Measurements from ENCODE around the gene HSPA4. TPM values are rescaled to one million over a fixed set of nuclear protein-coding genes. Genes with fewer than 3 reads are reported as not detected.
"Not testable (repeated sequence)": the region's sequence is repeated elsewhere in the genome, so short reads cannot be mapped to it uniquely, and the experiment has no call there.

Gene HSPA4
- polyA plus RNA-seq, 1 donor = 78.0 TPM

DNA sequence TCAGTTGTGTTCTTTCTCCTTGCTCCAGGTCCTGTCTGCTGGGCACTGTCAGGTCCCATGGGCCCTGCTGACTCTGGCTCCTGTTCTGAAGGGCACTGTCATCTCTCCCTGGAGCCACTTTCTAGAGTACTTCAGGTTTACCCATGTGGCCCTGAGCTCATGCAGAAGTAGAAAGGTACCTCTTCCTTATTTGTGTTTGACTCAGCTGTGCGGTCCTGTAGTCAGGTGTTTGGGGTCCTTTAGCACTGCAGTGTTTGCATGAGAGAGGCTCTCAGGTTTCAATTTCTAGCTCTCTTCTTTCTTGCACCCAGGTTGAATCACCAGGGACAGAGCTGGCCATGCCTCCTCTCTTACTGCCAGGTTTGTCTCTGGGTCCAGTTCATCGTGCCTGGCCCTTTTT, 71.5 kb downstream of the HSPA4 start:
- DNase-seq (ENCODE audit: low read depth) = no peak

DNA sequence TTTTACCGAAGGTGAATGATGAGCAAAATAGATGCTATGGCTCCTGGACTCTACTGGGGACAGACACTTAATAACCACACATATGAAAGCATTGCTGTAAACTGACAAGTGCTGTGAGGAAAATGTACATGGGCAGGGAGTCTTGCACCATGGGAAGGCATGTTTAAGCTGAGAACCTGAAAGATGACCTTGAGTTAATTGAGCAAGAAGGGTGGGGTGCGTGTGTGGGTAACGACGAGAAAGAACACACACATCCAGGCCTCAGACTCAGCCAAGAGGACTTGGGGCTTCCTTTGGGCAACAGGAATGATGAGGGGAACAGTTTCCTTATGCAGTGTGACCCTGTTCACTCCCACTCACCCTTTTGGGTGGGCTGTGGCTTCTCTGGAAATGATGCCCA, 73.1 kb downstream of the HSPA4 start:
- no peak for DNase-seq (ENCODE audit: low read depth)

DNA sequence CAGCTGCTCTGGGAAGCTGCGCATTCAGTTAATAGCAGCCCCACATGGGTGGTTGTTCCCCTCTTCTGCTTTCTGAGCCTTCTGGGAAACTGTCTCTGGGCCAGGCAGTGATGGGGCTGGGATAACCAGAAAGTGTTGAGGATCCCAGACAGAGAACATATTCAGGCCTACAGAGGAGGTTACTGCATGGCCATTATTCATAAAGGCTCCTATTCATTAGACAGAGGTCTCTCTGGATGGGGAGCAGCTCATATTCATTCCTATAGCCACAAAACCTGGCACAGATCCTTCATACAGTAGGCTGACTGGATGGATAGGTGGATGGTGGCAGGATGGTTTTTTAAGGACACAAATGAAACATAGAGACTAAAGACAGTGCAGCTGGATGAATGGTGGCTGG, 76.3 kb downstream of the HSPA4 start:
- DNase-seq (ENCODE audit: low read depth) = no peak

DNA sequence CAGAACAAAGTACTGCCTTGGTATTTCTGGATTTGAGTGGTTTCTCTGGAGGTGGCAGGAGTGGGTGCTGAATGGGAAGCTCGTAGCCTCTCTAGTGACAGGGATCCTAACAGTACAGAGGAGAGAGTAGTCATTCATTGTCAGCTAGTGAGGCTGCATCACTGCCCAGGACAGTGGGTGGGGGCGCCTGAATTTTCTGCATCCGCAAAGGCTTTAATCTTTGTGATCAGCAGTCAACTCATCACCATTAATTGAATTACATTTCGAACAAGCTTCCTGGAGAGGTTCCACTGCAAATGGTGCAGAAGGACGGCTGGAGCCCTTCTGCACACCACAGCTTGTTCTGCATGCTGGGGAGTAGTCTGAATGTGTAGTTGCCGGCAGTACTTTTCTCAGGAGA, 77.5 kb downstream of the HSPA4 start:
- no peak for DNase-seq (ENCODE audit: low read depth)

DNA sequence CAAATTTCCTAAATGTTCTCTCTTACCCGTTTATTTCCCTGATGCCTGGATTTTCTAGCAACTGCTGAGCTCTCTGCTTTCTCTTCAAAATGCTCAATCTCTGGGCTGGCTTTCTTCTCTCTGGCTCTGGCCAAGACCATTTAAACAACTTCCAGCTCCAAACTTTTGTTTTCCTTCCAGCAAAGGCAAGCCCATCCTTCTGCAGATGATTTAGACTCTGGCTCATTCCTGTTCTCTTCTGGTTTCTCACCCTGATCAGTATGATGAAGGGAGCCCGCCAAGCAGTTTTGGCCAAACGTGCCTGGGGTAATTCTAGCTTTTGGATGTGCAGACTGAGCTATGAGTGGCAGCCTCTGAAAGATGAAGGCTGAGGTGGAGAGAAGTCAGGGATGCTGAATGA, 78.1 kb downstream of the HSPA4 start:
- peak; percentile 26 for DNase-seq (ENCODE audit: low read depth)

DNA sequence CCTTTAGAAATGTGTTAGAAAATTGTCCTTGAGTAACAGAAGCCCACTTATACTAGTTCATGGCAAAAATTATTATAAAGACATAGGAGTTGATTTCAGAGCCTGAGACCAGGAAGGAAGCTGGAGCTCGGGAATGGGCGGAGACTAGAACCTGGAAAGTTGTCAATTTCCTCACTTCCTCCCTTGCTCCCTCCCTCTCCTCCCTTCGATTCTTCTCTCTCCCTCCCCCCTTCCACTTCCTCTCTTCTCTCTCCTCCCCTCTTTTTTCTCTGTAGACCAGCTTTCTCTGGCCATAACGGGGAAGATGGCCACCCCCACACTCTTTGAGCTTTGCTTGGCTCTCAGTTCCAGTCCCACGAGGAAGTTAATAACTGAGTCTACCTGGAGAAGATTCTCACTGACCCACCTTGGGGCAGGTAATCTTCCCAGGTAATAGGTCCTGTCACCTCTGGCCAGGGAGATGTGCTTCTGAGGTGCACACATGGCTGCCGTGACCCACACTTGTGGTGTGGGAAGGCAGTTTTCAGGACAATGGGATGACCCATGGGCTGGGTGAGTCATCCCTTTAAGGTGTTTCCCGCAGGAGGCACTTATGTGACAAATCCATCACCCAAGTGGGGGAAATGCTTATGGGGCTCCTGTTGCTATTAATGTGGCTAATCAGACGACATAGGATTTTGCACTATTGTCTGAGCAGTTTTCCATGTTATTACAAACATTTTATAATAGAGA, 78.7 kb downstream of the HSPA4 start:
- DNase-seq (ENCODE audit: low read depth) = peak; percentile 13

DNA sequence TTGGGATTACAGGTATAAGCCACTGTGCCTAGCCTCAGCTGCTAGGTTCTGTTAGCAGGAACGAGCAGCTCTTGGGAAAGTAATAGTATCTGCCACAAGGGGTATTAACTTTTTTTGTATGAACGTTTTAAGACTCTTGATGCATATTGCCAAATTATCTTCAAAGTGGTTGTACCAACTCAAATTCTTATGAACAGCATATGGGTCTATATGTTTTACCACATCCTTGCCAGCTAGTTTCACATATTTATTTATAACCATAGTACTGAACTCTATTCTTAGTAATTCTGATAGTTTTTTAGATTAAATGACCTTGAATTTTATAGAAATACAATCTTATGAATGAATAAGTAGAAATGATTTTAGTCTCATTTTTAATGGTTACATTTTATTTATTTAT, 80.9 kb downstream of the HSPA4 start:
- no peak for DNase-seq (ENCODE audit: low read depth)

DNA sequence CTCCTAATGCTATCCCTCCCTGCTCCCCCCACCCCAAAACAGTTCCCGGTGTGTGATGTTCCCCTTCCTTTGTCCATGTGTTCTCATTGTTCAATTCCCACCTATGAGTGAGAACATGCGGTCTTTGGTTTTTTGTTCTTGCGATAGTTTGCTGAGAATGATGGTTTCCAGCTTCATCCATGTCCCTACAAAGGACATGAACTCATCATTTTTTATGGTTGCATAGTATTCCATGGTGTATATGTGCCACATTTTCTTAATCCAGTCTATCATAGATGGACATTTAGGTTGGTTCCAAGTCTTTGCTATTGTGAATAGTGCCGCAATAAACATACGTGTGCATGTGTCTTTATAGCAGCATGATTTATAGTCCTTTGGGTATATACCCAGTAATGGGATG, 81.4 kb downstream of the HSPA4 start:
- not testable (repeated sequence) for DNase-seq (ENCODE audit: low read depth)

DNA sequence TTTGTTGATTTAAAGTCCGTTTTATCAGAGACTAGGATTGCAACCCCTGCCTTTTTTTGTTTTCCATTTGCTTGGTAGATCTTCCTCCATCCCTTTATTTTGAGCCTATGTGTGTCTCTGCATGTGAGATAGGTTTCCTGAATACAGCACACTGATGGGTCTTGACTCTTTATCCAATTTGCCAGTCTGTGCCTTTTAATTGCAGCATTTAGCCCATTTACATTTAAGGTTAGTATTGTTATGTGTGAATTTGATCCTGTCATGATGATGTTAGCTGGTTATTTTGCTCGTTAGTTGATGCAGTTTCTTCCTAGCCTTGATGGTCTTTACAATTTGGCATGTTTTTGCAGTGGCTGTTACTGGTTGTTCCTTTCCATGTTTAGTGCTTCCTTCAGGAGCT, 85.1 kb downstream of the HSPA4 start:
- DNase-seq (ENCODE audit: low read depth) = not testable (repeated sequence)

DNA sequence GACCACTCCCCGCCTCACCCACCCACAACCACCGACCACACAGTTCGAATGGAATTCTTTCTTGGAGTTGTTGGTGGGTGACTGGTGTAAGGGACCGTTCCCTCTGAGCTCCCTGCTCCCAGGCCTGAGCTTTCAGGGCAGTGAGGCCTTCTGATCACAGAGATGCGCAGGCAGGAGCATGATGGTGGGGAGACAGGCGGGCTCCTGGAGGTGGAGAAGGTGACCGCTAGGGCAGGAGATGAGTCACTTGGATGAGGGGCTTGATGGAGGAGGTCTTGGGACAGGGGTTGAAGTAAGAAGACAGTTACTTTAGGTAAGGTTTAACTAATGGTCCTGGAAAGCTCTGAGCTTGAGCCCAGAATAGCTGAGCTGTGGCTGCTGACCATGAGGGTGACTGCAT, 88.5 kb downstream of the HSPA4 start:
- DNase-seq (ENCODE audit: low read depth) = no peak

DNA sequence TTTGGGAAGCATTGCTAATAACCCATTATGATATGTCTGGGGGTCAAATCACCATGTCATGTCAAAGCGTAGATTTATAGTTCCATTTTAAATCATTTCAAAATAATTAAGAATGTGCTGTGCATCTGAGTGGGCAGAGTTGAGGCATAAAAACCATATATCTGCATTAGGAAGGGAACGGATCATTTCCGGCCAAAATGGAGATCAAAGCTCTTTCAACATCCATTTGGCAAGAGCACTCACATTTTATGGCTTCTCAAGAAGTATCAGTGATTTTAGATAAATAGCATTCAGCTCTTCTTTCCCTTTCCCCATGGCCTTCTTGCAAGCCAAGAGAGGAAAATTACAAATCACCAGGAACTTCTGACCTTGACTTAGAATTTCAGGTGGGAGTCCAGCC, 89.9 kb downstream of the HSPA4 start:
- DNase-seq (ENCODE audit: low read depth) = no peak

DNA sequence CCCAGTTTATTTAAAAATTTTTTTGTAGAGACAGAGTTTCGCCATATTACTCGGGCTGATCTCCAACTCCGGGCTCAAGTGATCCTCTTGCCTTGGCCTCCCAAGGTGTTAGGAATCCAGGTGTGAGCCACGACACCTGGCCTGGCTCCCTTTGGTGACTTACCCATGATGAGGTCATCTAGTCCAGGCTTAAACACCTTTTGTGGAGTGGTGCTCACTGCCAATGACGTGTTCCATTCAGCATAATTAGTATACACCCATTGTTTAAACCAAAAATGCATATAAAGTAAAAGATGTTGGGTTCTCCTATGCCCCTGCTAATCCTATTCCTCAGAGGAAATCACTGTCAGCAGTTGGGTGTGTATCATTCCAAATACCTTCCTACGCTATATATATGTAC, 91.0 kb downstream of the HSPA4 start:
- DNase-seq (ENCODE audit: low read depth) = no peak

DNA sequence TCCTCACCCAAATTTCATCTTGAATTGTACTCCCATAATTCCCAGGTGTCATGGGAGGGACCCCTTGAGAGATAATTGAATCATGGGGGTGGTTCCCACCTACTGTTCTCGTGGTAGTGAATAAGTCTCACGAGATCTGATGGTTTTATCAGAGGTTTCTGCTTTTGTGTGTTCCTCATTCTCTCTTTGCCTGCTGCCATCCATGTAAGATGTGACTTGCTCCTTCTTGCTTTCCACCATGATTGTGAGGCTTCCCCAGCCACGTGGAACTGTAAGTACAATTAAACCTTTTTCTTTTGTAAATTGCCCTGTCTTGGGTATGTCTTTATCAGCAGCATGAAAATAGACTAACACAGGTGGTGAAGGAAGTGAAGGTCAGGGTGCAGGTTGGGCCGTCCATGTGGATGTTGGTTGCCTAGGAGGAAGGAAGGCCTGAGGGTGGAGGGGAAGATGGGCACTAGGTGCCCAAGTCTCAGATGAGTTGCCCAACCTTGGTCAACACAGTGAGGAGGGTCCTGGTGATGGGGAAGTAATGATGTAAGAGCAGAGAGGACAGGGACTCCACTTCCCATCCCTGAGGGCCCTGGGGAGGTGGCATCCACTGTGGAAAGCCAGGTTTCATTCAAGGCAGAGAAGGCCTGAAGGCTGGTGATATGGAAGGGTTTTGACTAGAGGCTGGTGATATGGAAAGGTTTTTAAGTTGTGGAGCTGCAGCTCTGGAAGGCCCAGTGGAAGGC, 92.6 kb downstream of the HSPA4 start:
- DNase-seq (ENCODE audit: low read depth) = no peak

DNA sequence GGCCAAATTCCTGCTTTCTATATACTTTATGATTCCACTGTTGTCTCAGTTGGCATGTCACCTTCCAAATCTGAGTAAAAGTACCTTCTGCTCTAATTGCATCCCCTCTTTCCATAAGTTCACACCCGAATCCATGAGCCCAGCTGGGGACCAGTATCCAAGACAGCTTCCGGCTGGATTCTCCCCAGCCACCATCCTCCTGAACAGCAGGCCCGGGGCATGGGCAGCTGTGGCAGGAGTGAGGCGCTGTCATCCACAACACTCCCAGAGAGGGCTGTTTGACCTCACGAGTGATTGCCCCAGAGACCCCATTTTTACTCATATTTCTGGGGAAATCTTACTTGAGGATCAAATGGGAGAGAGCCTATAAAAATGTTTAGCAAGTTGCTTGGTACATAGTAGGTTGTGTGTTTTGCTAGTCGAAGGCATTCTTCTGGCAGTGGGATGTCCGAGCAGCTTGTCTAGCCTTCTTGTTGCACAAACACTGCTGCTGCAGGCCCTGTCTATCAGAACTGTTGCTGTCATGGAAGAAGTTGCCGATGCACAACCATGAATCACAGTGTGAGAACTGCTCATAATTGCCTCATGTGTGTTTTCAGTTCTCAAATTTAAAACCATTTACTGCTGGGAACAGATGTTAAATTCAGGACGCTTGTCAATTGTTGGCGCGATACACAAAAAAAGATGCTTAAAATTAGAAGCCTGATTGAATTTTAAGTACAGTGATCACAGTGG, 93.8 kb downstream of the HSPA4 start:
- DNase-seq (ENCODE audit: low read depth) = no peak

DNA sequence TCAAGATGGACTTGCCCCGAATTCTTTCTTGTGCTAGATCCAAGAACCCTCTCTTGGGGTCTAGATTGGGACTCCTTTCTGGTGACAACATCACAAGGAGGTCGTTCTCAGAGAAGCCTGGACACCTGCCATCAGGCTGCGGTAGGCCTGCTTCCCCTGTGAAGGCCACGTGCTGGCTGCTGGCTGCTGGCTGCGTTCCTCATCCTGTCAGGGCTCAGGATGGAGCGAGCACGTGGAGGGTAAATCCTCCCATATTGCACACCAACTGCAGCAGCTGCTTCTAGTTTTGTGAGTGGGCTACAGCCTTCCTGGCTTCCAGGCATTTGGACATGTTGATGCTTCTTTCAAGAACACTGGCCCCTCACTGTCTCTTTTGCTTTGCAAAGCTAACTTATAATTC, 95.6 kb downstream of the HSPA4 start:
- peak; percentile 11 for DNase-seq (ENCODE audit: low read depth)

DNA sequence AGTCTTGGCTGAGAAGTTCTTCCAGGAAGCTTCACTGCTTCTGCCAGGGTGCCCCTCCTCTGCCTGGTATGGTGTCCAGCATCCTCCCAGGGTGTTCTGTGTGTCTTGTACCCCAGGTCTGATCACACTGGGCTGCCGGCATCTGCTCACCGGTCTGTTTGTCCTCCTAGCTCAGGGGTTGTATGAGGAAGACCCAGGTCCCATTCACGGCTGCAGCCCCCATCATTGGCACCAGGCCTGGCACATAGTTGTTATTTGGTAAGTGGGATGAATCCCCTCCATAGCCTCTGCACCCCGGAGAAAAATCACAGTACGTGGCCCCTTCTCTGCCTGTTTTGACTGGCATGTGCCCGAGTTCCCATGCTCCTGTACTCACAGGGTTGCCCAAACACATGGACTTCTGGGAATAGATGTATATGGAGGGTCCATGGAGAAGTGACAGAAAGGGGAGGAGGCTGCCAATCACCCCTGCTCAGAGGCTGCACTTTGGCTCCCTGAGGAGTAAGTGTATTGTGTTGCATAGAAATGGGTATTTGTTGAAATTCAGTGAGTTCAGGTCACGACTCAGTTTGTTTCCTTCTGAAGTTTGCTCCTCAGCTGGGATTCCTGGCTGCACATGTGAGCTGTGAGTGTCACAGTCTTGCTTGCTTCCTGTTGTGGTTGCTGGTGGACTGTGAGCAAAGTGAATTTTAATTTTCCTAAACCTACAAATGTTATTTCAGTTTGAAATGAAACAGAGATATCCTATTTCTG, 96.2 kb downstream of the HSPA4 start:
- no peak for DNase-seq (ENCODE audit: low read depth)

DNA sequence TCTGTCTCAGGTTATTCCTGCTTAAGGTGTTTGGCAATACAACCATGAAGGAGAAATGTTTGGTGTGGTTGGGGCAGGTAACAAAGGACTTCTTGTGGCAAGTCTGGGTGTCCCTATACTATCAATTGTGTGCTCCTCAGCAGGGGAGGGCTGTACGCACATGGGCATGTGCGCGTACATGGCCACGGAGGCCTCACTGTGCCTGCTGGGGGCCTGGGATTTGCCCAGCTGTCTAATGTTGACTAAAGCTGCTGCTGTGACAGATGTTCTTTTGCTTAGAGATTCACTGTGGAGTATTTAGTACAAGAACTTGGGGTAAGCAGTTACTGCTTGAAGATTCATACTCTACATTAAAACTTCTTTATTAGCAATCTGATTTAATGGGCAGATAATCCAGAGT, 97.5 kb downstream of the HSPA4 start:
- no peak for DNase-seq (ENCODE audit: low read depth)

DNA sequence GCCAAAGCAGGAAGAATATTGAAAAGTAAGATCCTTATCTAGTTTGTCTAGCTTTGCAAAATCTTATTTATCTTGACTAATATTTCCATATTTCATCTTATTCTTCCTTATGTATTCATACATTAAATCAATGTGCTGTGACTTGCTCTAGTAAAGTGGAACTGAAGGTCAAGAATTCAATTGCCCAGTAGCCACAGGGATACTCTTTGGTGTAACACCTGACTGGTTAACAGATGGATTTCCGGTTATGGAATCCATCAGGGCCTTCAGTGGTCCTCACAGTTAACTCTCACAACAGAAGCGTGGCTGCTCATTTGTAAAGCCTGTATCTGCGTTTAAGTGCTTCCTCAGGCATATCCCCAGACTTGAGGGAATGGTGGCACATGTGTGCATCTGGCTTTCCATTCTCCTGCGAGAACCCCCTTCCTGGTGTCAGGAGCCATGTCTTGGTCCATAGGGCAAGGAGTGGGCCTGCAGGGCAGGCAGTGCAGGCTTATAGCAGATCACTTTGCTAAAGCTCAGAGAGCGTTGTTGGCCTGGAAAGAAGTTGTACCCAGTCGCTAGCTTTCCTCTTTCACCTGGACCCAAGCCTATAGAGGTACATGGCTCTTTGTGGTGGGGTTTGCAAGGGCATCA, 99.2 kb downstream of the HSPA4 start:
- no peak for DNase-seq (ENCODE audit: low read depth)

DNA sequence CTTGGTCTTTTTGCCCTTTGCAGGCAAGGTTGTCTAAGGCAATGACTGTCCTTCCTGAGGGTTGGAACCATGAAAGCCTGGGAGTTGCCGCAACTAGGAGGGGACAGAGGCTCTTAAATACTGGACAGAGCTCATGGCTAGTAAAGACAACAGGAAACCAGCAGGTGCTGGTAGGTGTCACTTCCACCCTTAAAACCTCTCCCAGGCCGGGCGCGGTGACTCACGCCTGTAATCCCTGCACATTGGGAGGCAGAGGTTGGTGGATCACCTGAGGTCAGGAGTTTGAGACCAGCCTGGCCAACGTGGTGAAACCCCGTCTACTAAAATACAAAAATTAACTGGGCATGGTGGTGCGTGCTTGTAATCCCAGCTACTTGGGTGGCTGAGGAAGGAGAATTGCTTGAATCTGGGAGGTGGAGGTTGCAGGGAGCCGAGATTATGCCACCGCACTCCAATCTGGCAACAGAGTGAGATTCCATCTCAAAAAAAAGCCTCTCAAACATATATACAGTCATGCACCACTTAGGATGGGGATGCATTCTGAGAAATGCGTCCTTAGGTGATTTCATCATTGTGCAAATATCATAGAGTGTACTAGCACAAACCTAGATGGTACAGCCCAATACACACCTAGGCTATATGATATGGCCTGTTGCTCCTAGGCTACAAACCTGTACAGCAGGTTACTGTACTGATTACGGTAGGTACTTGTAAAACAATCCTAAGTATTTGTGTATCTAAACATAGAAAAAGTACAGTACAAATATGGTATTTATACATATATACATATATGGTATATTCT, 102.7 kb downstream of the HSPA4 start:
- no peak for DNase-seq (ENCODE audit: low read depth)

DNA sequence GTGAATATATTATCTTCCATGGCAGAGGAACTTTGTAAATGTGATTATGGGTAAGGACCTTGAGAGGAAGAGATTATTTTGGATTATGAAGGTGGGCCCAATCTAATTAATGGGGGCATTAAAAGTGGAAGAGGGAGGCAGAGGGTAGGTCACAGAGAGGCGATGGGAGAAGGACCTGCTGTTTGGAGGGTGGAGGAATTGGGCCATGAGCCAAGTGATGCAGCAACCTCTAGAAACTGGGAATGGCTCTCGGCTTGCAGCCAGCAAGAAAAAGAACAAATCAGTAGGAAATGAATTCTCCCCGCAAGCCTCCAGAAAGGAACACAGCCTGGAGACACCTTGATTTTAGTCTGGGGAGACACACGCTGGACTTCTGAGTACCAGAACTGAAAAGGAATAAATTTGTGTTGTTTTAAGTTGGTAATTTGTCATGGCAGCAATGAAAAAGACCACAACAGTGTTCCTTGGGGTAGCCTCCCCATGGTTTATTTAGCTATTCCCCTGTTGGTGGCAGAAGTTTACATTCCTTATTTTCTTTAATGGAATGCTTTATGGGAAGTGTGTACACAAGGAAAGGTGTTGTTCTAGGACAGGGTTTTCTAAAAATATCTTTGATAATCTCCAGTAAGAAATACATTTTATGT, 103.6 kb downstream of the HSPA4 start:
- no peak for DNase-seq (ENCODE audit: low read depth)

All from forelimb muscle (tissue), 1 donor.